Mucosa of rectum (tissue), 2 donors: ENCODE results near the gene HNRNPH1.

Source experiments
- H3K27ac ChIP-seq, 2 donors: one replicate each; pipeline ENCODE4 v1.7.0; 2013; ENCODE audit warnings: inconsistent platforms in 2 of 2, low read depth in 2 of 2, low read length in 2 of 2
- H3K27me3 ChIP-seq, 2 donors: one replicate each; pipeline ENCODE4 v1.7.0; 2013; ENCODE audit warnings: low read length in 2 of 2; ENCODE audit not compliant: control insufficient read depth in 2 of 2, insufficient read depth in 2 of 2
- H3K36me3 ChIP-seq, 2 donors: one replicate each; pipeline ENCODE4 v1.7.0; 2013; ENCODE audit warnings: low read length in 2 of 2; ENCODE audit not compliant: control insufficient read depth in 2 of 2, insufficient read depth in 2 of 2
- H3K4me1 ChIP-seq, 2 donors: one replicate each; pipeline ENCODE4 v1.7.0; 2013; ENCODE audit warnings: low read length in 2 of 2, mild to moderate bottlenecking in 1 of 2; ENCODE audit not compliant: control insufficient read depth in 2 of 2, insufficient read depth in 2 of 2
- H3K4me3 ChIP-seq, 2 donors: one replicate each; pipeline ENCODE4 v1.7.0; 2013; ENCODE audit warnings: low read length in 2 of 2
- H3K9ac ChIP-seq, 2 donors: one replicate each; pipeline ENCODE4 v1.7.0; 2013; ENCODE audit warnings: low read length in 2 of 2, low read depth in 1 of 2, mild to moderate bottlenecking in 1 of 2
- H3K9me3 ChIP-seq, 2 donors: one replicate each; pipeline ENCODE4 v1.7.0; 2013; ENCODE audit warnings: low read length in 2 of 2; ENCODE audit not compliant: control insufficient read depth in 2 of 2
- donor health status: healthy.
- donor health status: Normal muscosa, but diverticular disease.

The HNRNPH1 gene

GRCh38 chr5:179605026-179605833, 18.2 kb downstream of the HNRNPH1 start:
- H3K27me3 ChIP-seq: no peaks in the 10 kb centered on the region
- peaks cover 0 to 3% of the 10 kb centered on the region in 2 donors for H3K4me1 ChIP-seq
- no peak overlapping the region for H3K27ac ChIP-seq
- H3K9ac ChIP-seq: no peak overlapping the region
- no peaks in the 10 kb centered on the region for H3K9me3 ChIP-seq
- H3K36me3 ChIP-seq: peaks cover 60 to 68% of the 10 kb centered on the region in 2 donors
- no peak overlapping the region for H3K4me3 ChIP-seq

DNA sequence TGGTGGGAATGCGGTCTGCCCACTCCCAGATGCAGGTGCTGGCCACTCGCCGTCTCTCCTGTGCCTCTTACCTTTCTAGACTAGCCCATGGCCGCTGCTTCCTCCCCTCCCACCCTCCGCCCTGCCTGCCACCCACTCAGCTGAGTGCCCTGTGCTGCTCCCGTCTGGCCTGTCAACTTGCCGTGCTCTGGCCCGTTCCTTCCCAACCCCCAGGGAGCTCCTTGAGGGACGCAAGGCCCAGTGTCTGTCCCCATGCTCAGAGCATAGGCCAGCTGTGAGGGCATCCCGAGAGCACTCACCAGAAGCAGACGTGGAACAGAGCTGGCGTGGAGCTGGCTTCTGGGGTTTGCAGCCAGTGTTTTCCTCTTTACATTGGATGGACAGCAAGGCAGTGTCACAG, 20.2 kb downstream of the HNRNPH1 start:
- Histone ChIP-seq H3K9me3 (no peaks in the 10 kb centered on the region), H3K9ac (no peak overlapping the region), H3K27me3 (no peaks in the 10 kb centered on the region), H3K36me3 (peaks cover 67 to 75% of the 10 kb centered on the region in 2 donors), H3K4me1 (no peaks in the 10 kb centered on the region), H3K4me3 (no peak overlapping the region), H3K27ac (no peak overlapping the region)

DNA sequence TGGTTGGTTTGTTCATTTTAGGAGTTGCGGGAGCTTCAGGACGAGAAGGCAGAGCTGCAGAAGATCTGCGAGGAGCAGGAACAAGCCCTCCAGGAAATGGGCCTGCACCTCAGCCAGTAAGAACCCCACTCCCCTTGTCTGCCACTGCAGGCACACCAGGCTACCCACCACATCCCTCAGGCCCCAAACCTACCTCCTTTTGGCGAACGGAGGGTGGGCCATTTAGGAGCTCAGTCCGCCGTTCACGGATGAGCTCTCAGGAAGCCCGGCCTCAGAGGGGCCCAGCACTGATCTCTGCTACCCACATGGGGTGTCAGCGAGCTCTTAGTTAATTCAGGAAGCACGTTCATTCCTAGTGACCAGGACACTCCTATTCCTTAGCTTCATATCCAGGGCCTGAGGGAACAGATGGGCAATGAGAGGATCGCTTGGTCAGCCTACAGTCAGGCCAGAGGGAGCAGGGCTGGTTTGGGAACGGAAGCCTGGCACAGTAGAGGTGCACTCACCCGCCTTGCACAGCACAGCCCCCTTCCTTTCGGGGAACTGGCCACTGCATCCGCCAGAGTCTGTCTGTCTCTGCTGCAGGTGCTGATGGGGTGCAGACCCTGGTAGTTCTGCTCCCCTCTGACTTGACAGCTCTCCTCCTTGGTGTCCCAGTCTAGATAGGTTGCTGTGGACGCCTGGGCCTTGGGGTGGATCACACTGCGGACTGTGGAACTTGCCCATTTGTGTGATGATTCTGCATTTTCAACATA, 21.4 kb downstream of the HNRNPH1 start:
- no peak overlapping the region for H3K9ac ChIP-seq
- H3K27me3 ChIP-seq: no peaks in the 10 kb centered on the region
- no peak overlapping the region for H3K4me3 ChIP-seq
- no peaks in the 10 kb centered on the region for H3K4me1 ChIP-seq
- peaks cover 63 to 66% of the 10 kb centered on the region in 2 donors for H3K36me3 ChIP-seq
- H3K9me3 ChIP-seq: no peaks in the 10 kb centered on the region
- no peak overlapping the region for H3K27ac ChIP-seq

- H3K9me3 ChIP-seq: no peaks in the 10 kb centered on the region
- no peak overlapping the region for H3K4me3 ChIP-seq
- no peaks in the 10 kb centered on the region for H3K4me1 ChIP-seq
- no peaks in the 10 kb centered on the region for H3K27me3 ChIP-seq
- H3K27ac ChIP-seq: no peak overlapping the region
- H3K9ac ChIP-seq: no peak overlapping the region
- H3K36me3 ChIP-seq: peaks cover 54 to 63% of the 10 kb centered on the region in 2 donors
Observed at GRCh38 chr5:179599973-179600372, 23.5 kb downstream of the HNRNPH1 start.

DNA sequence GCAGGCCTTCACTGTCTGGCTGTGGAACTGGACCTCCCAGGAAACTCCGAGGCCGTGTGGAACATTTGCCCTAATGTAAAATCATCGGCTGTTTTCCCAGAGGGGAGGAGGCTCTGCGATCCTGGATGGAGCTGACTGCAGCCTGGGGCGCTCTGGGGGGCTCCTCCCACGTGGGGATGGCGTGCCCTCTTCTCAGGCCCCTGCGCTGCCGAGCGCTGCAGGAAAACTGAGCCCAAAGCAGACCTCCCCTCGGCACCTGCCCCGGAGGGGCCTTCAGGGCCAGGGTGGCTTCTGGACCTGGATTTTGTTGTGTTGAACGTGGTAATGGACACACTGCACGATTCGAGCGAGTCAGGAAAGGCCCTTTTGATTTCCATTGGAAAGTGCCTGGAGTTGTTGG, 23.9 kb downstream of the HNRNPH1 start:
- no peak overlapping the region for H3K4me3 ChIP-seq

GRCh38 chr5:179599100-179599499, 24.4 kb downstream of the HNRNPH1 start:
- no peak overlapping the region for H3K9ac ChIP-seq
- no peak overlapping the region for H3K4me3 ChIP-seq
- H3K9me3 ChIP-seq: no peaks in the 10 kb centered on the region
- H3K27ac ChIP-seq: no peak overlapping the region
- no peaks in the 10 kb centered on the region for H3K4me1 ChIP-seq
- H3K27me3 ChIP-seq: no peaks in the 10 kb centered on the region
- peaks cover 54 to 66% of the 10 kb centered on the region in 2 donors for H3K36me3 ChIP-seq

More for the DNA sequence above, 23.9 kb downstream of the HNRNPH1 start:
- peaks cover 57 to 67% of the 10 kb centered on the region in 2 donors for H3K36me3 ChIP-seq
- no peaks in the 10 kb centered on the region for H3K9me3 ChIP-seq
- H3K9ac ChIP-seq: no peak overlapping the region
- no peaks in the 10 kb centered on the region for H3K27me3 ChIP-seq
- H3K4me1 ChIP-seq: no peaks in the 10 kb centered on the region
- no peak overlapping the region for H3K27ac ChIP-seq

DNA sequence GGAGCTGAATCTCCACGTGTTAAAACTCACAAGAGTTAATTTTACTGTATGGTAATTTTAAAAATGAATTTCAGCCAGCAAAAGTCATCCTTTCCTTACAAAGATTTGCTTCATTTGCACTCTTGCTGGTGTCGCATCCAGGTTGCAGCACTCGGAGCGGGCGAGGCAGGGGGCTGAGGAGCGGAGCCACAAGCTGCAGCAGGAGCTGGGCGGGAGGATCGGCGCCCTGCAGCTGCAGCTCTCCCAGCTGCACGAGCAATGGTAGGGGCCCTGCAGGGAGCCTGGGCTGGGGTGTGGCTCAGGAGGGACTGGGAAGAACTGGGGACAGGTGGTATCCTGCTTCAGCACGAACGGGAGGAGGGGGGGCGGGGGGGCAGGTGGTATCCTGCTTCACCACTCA, 27.1 kb downstream of the HNRNPH1 start:
- Histone ChIP-seq H3K36me3 (peaks cover 51 to 62% of the 10 kb centered on the region in 2 donors), H3K4me3 (no peak overlapping the region)

GRCh38 chr5:179595916-179596315, 27.6 kb downstream of the HNRNPH1 start:
- Histone ChIP-seq H3K4me1 (no peaks in the 10 kb centered on the region), H3K27ac (no peak overlapping the region), H3K27me3 (no peaks in the 10 kb centered on the region), H3K9me3 (no peaks in the 10 kb centered on the region), H3K4me3 (no peak overlapping the region), H3K9ac (no peak overlapping the region), H3K36me3 (peaks cover 51 to 62% of the 10 kb centered on the region in 2 donors)

More for the DNA sequence above, 27.1 kb downstream of the HNRNPH1 start:
- H3K27me3 ChIP-seq: no peaks in the 10 kb centered on the region
- H3K4me1 ChIP-seq: no peaks in the 10 kb centered on the region
- H3K27ac ChIP-seq: no peak overlapping the region
- no peak overlapping the region for H3K9ac ChIP-seq
- H3K9me3 ChIP-seq: no peaks in the 10 kb centered on the region

- H3K9ac ChIP-seq: no peak overlapping the region
- no peaks in the 10 kb centered on the region for H3K27me3 ChIP-seq
- no peaks in the 10 kb centered on the region for H3K4me1 ChIP-seq
- H3K27ac ChIP-seq: no peak overlapping the region
- peaks cover 32 to 41% of the 10 kb centered on the region in 2 donors for H3K36me3 ChIP-seq
- no peaks in the 10 kb centered on the region for H3K9me3 ChIP-seq
- no peak overlapping the region for H3K4me3 ChIP-seq
Observed at GRCh38 chr5:179588166-179588565, 35.3 kb downstream of the HNRNPH1 start.

- Histone ChIP-seq H3K27ac (no peak overlapping the region), H3K9ac (no peak overlapping the region), H3K9me3 (no peaks in the 10 kb centered on the region), H3K4me3 (no peak overlapping the region), H3K27me3 (no peaks in the 10 kb centered on the region), H3K36me3 (peaks cover 30 to 50% of the 10 kb centered on the region in 2 donors), H3K4me1 (no peaks in the 10 kb centered on the region)
Observed at GRCh38 chr5:179585941-179586401, 37.5 kb downstream of the HNRNPH1 start.
